GM19193 (cell line): ENCODE results near the gene CLDN9.
A peak's percentile ranks its signal among the peaks of the same experiment; 100 is the strongest.

Experiments
- POLR2A ChIP-seq: IDR thresholded peaks from 4 replicates; pipeline ENCODE4 v1.6.1; 2011; ENCODE audit not compliant: insufficient read depth, insufficient read length; ENCODE audit errors: extremely low read depth

Gene CLDN9

GRCh38 chr16:3046641-3047386, 34.1 kb downstream of the CLDN9 start:
- TF ChIP-seq POLR2A: no peak

GRCh38 chr16:3047387-3047720, 34.6 kb downstream of the CLDN9 start:
- no peak for TF ChIP-seq POLR2A

- TF ChIP-seq POLR2A: no peak
These were observed 37.3 kb downstream of the CLDN9 start for GRCh38 chr16:3049921-3050481.

GRCh38 chr16:3050487-3050886, 37.8 kb downstream of the CLDN9 start:
- TF ChIP-seq POLR2A: no peak

- no peak for TF ChIP-seq POLR2A
These were observed 38.3 kb downstream of the CLDN9 start for GRCh38 chr16:3051009-3051408.

- TF ChIP-seq POLR2A: no peak
These were observed 38.8 kb downstream of the CLDN9 start for GRCh38 chr16:3051494-3051893.

GRCh38 chr16:3054965-3055733, 42.4 kb downstream of the CLDN9 start:
- TF ChIP-seq POLR2A: no peak

- no peak for TF ChIP-seq POLR2A
These were observed 43.8 kb downstream of the CLDN9 start for GRCh38 chr16:3056336-3057180.

- no peak for TF ChIP-seq POLR2A
These were observed 44.7 kb downstream of the CLDN9 start for GRCh38 chr16:3057181-3058138.

- TF ChIP-seq POLR2A: no peak
These were observed 45.7 kb downstream of the CLDN9 start for GRCh38 chr16:3058139-3059030.

GRCh38 chr16:3059041-3059722, 46.5 kb downstream of the CLDN9 start:
- peak; percentile 42 for TF ChIP-seq POLR2A

GRCh38 chr16:3059723-3060242, 47.1 kb downstream of the CLDN9 start:
- no peak for TF ChIP-seq POLR2A
